Small intestine (tissue), 7 donors: Measurements from ENCODE around the gene CACNA2D1. TPM values are rescaled to one million over a fixed set of nuclear protein-coding genes. Genes with fewer than 3 reads are reported as not detected.
"Not testable (repeated sequence)": the region's sequence is repeated elsewhere in the genome, so short reads cannot be mapped to it uniquely, and the experiment has no call there.

Experiments
- DNase-seq, 2 donors: peaks; one replicate each; pipeline versions ENCODE4 v3.0.0 to v3.0.0-alpha.2; 2013
- FAIRE-seq: peaks from 2 replicates; lab custom pipeline; 2012; peaks lifted over from hg19 to GRCh38; lab: Jason Lieb, UNC
- H3K27ac ChIP-seq, 3 donors: one replicate each; pipeline ENCODE4 v1.5.1; 2013; ENCODE audit warnings: low read length in 2 of 3, mild to moderate bottlenecking in 2 of 3, control low read depth in 1 of 3, inconsistent platforms in 1 of 3, low read depth in 1 of 3, moderate library complexity in 1 of 3
- H3K27me3 ChIP-seq, 3 donors: one replicate each; pipeline ENCODE4 v1.6.1; 2013; ENCODE audit warnings: low read length in 3 of 3, inconsistent platforms in 1 of 3; ENCODE audit not compliant: control insufficient read depth in 3 of 3, insufficient read depth in 3 of 3
- H3K36me3 ChIP-seq, 3 donors: one replicate each; pipeline ENCODE4 v1.6.1; 2013; ENCODE audit warnings: low read length in 3 of 3, inconsistent platforms in 1 of 3, low read depth in 1 of 3, mild to moderate bottlenecking in 1 of 3, moderate library complexity in 1 of 3; ENCODE audit not compliant: control insufficient read depth in 3 of 3, insufficient read depth in 2 of 3
- H3K4me1 ChIP-seq, 3 donors: one replicate each; pipeline ENCODE4 v1.6.1; 2013; ENCODE audit warnings: low read length in 2 of 3, inconsistent platforms in 1 of 3, low read depth in 1 of 3, mild to moderate bottlenecking in 1 of 3, moderate library complexity in 1 of 3; ENCODE audit not compliant: control insufficient read depth in 3 of 3, insufficient read depth in 2 of 3
- H3K4me3 ChIP-seq, 3 donors: one replicate each; pipeline ENCODE4 v1.5.1; 2013; ENCODE audit warnings: low read length in 3 of 3, control low read depth in 1 of 3, inconsistent platforms in 1 of 3, low read depth in 1 of 3, mild to moderate bottlenecking in 1 of 3, moderate library complexity in 1 of 3
- H3K9me3 ChIP-seq, 2 donors: one replicate each; pipeline ENCODE4 v1.6.1; 2013; ENCODE audit warnings: low read depth in 1 of 2, low read length in 1 of 2; ENCODE audit not compliant: control insufficient read depth in 2 of 2, insufficient read depth in 1 of 2
- WGBS, 3 donors: extraction: QIAGEN DNeasy Blood & Tissue Kit; methylation state at CpG; one replicate each; pipeline ENCODE4 v1.1.7; 2013; 5-methylcytosine and 5-hydroxymethylcytosine counted together
- polyA plus RNA-seq, 4 donors: library from polyadenylated mRNA; stranded (reverse) in 3 of 4; unstranded in 1 of 4; fragments of 200-250 nt in 3 of 4; fragments of 120-200 nt in 1 of 4; gene quantifications; one replicate each; pipeline versions ENCODE4 v1.2.1 to v1.2.3, GENCODE V29; 2013
- donor health status: healthy with polysubstance abuse.
- donor health status: control.
- donor health status: control.
- donor health status: Bipolar disorder and iron deficiency.
- donor health status: healthy.

CACNA2D1 gene
- polyA plus RNA-seq, 4 donors = 1.3 to 4.8 (median 2.7) TPM

- Histone ChIP-seq H3K27ac (no peak overlapping the region), H3K4me1 (no peaks in the 10 kb centered on the region), H3K9me3 (peaks cover 0 to 4% of the 10 kb centered on the region in 2 donors), H3K4me3 (no peak overlapping the region), H3K27me3 (no peaks in the 10 kb centered on the region), H3K36me3 (no peaks in the 10 kb centered on the region)
- DNase-seq (no peak), FAIRE-seq (no peak)
- 88 to 91% (median 91%) methylated on average over 4 of the region's 4 CpGs for WGBS, 3 donors
Observed at GRCh38 chr7:82395147-82395546, 48.4 kb downstream of the CACNA2D1 start.

- 78 to 92% (median 89%) methylated on average over 2 of the region's 2 CpGs for WGBS, 3 donors
- DNase-seq = no peak
- FAIRE-seq = no peak
- Histone ChIP-seq H3K4me1 (no peaks in the 10 kb centered on the region), H3K4me3 (no peak overlapping the region), H3K27me3 (no peaks in the 10 kb centered on the region), H3K27ac (no peak overlapping the region), H3K36me3 (no peaks in the 10 kb centered on the region), H3K9me3 (peaks cover 0 to 4% of the 10 kb centered on the region in 2 donors)
Observed at GRCh38 chr7:82393840-82394220, 49.7 kb downstream of the CACNA2D1 start.

- H3K4me1 ChIP-seq = no peaks in the 10 kb centered on the region
- FAIRE-seq (peak; percentile 72), DNase-seq (no peak)
- H3K27ac ChIP-seq = no peak overlapping the region
- H3K27me3 ChIP-seq = no peaks in the 10 kb centered on the region
- peaks cover 0 to 4% of the 10 kb centered on the region in 2 donors for H3K9me3 ChIP-seq
- WGBS, 3 donors = 79 to 85% (median 83%) methylated on average over 4 of the region's 4 CpGs
- H3K36me3 ChIP-seq = no peaks in the 10 kb centered on the region
- H3K4me3 ChIP-seq = no peak overlapping the region
Observed at GRCh38 chr7:82393076-82393839, 50.3 kb downstream of the CACNA2D1 start.

DNA sequence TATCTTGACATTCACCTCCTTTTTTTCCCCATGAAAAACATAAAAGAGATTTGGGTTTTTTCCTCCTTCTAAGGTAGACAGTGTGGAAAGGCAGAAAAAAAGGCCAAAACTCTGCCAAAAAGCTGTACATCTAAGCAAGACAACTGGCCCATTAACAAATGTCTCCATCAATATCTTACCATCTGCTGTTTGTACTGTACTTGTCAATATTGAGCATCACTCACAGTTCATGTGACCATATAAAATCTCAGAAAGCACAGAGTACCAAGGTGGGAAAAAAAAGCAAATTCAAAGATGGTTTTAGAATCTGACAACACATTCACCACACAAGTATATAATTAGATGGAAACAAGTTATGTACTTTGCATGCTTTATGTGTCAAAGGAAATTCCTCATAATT is 52.6 kb downstream of the CACNA2D1 start:
- no peak for FAIRE-seq
- Histone ChIP-seq H3K9me3 (peaks cover 0 to 4% of the 10 kb centered on the region in 2 donors), H3K27ac (no peak overlapping the region)

GRCh38 chr7:82389876-82390275 is 53.7 kb downstream of the CACNA2D1 start:
- Histone ChIP-seq H3K4me1 (no peaks in the 10 kb centered on the region), H3K27me3 (no peaks in the 10 kb centered on the region), H3K4me3 (no peak overlapping the region), H3K27ac (no peak overlapping the region), H3K9me3 (peaks cover 0 to 4% of the 10 kb centered on the region in 2 donors), H3K36me3 (no peaks in the 10 kb centered on the region)
- FAIRE-seq (no peak), DNase-seq (no peak)
- WGBS, 3 donors = 71 to 83% (median 78%) methylated on average over 3 of the region's 3 CpGs

More for the DNA sequence above, 52.6 kb downstream of the CACNA2D1 start:
- H3K27me3 ChIP-seq = no peaks in the 10 kb centered on the region
- no peak for DNase-seq
- no peaks in the 10 kb centered on the region for H3K36me3 ChIP-seq
- H3K4me1 ChIP-seq = no peaks in the 10 kb centered on the region
- no peak overlapping the region for H3K4me3 ChIP-seq

DNA sequence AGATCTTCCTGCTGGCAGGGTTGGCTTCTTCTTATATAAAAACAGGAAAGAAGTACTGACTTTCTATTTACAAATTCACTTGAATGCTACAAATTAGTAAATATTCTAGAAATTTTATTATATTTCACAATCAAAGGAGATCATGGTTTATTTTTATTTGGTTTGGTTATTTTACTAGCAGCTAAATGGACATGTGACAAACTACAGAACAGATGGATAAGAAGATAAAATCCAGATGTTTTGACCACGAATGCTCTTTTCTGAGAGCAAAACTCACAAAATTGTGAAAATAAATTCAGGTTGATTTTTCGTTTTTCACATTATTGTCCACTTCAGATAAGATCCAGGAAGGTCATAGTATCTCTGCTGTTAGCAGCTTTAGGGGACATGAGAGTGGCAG is 55.4 kb downstream of the CACNA2D1 start:
- H3K27me3 ChIP-seq = no peaks in the 10 kb centered on the region
- WGBS, 3 donors = 40 to 52% (median 51%) methylated on average over 2 of the region's 2 CpGs
- no peaks in the 10 kb centered on the region for H3K4me1 ChIP-seq
- H3K9me3 ChIP-seq = peaks cover 0 to 4% of the 10 kb centered on the region in 2 donors
- FAIRE-seq (no peak), DNase-seq (no peak)
- no peak overlapping the region for H3K27ac ChIP-seq
- H3K36me3 ChIP-seq = no peaks in the 10 kb centered on the region
- H3K4me3 ChIP-seq = no peak overlapping the region

DNA sequence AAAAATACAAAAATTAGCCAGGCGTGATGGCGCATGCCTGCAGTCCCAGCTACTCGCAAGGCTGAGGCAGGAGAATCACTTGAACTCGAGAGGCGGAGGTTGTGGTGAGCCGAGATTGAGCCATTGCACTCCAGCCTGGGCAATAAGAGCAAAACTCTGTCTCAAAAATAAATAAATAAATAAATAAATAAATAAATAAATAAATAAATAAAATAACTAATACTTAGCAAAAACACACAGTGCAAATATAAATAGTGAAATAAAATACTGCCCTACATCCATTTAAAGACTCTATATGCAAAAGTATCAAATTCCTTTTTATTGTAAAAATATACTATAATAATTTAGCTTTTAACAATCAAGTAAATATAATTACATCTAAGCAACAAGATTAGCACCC is 57.0 kb downstream of the CACNA2D1 start:
- not testable (repeated sequence) for H3K36me3 ChIP-seq, H3K9me3 ChIP-seq, H3K4me3 ChIP-seq, DNase-seq, H3K27me3 ChIP-seq, H3K27ac ChIP-seq, H3K4me1 ChIP-seq, FAIRE-seq
- 90 to 99% (median 96%) methylated on average over 6 of the region's 6 CpGs for WGBS, 3 donors

DNA sequence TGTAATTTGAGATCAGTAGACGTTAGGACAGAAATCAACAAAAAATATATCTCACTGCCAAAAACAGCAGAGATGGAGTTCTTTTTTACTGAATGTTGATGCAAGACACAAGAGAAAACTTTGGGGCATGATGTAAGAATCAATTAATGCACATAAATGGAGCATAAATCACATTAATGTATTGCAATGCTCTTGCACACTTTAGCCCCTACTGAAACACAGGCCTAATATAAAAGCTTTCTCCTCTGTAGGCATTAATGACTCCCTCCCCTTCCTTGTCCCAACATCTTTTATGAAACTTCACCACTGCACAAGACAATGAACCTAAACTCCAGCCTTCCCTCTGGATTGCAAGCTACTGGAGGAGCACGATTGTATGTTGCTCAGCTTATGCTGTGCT is 58.8 kb downstream of the CACNA2D1 start:
- WGBS, 3 donors = 74 to 89% (median 77%) methylated on average over 2 of the region's 2 CpGs
- Histone ChIP-seq H3K9me3 (no peaks in the 10 kb centered on the region), H3K4me3 (no peak overlapping the region), H3K4me1 (no peaks in the 10 kb centered on the region), H3K36me3 (no peaks in the 10 kb centered on the region), H3K27ac (no peak overlapping the region), H3K27me3 (no peaks in the 10 kb centered on the region)
- FAIRE-seq (no peak), DNase-seq (no peak)

DNA sequence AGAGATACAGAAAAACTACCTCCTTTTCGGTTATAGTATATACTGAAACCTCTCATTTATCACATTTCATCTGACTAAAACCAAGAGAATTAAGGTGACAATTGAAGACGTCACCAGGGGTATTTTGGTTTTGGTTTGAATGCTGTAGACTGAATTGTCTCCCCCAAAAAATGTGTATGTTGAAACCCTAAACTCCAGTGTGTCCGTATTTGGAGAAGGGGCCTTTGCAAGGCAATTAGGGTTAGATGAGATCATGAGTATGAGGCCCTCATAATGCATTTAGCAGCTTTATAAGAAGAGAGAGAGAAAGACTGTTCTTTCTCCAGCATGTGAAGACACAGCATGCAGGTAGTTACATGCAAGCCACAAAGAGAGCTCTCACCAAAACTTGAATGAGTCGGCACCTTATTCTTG is 59.5 kb downstream of the CACNA2D1 start:
- WGBS, 3 donors = 77 to 88% (median 84%) methylated on average over 4 of the region's 4 CpGs
- no peak for FAIRE-seq

More for the DNA sequence above, 59.5 kb downstream of the CACNA2D1 start:
- H3K4me3 ChIP-seq = no peak overlapping the region
- H3K27ac ChIP-seq = no peak overlapping the region
- no peaks in the 10 kb centered on the region for H3K27me3 ChIP-seq
- no peaks in the 10 kb centered on the region for H3K9me3 ChIP-seq
- DNase-seq = no peak
- no peaks in the 10 kb centered on the region for H3K36me3 ChIP-seq
- H3K4me1 ChIP-seq = no peaks in the 10 kb centered on the region
